DMS 273 treated with DMSO at 0.1 percent for 48 hours (cell line): ENCODE data around the gene CRYGD.
"Not testable (repeated sequence)": the region's sequence is repeated elsewhere in the genome, so short reads cannot be mapped to it uniquely, and the experiment has no call there.

Experiments
- DNase-seq: peaks from one replicate; lab custom pipeline; 2025; lab: John Stamatoyannopoulos, UW

Gene CRYGD

GRCh38 chr2:208129744-208130711 lies 5.7 kb upstream of the CRYGD start, which contains the start of gene CRYGC:
TSS of gene CRYGC (minus strand) at chr2:208129828. CDS start at chr2:208129792, 36 bp downstream.
- no peak for DNase-seq

GRCh38 chr2:208128136-208128535 lies 3.8 kb upstream of the CRYGD start:
- no peak for DNase-seq

GRCh38 chr2:208127090-208127489 lies 2.8 kb upstream of the CRYGD start:
- DNase-seq = no peak

GRCh38 chr2:208125251-208125650 lies 927 bp upstream of the CRYGD start:
- no peak for DNase-seq

GRCh38 chr2:208122248-208122647 lies 2.1 kb downstream of the CRYGD start:
- DNase-seq = no peak

GRCh38 chr2:208118918-208119317 lies 5.4 kb downstream of the CRYGD start:
- DNase-seq = no peak

GRCh38 chr2:208117390-208117789 lies 6.9 kb downstream of the CRYGD start:
- DNase-seq = not testable (repeated sequence)

- no peak for DNase-seq
Measured at GRCh38 chr2:208112969-208113368, 11.4 kb downstream of the CRYGD start.

GRCh38 chr2:208112273-208112745 lies 12.0 kb downstream of the CRYGD start:
- not testable (repeated sequence) for DNase-seq

- DNase-seq = no peak
Measured at GRCh38 chr2:208103616-208104015, 20.7 kb downstream of the CRYGD start.

GRCh38 chr2:208101716-208102631 lies 22.4 kb downstream of the CRYGD start:
- peak; percentile 20 for DNase-seq

- DNase-seq = no peak
Measured at GRCh38 chr2:208099682-208100470, 24.4 kb downstream of the CRYGD start.

- DNase-seq = not testable (repeated sequence)
Measured at GRCh38 chr2:208098701-208099100, 25.6 kb downstream of the CRYGD start.

GRCh38 chr2:208098267-208098666 lies 26.1 kb downstream of the CRYGD start:
- no peak for DNase-seq

- DNase-seq = no peak
Measured at GRCh38 chr2:208097801-208098200, 26.5 kb downstream of the CRYGD start.

- no peak for DNase-seq
Measured at GRCh38 chr2:208097313-208097712, 27.0 kb downstream of the CRYGD start.

GRCh38 chr2:208096080-208096479 lies 28.2 kb downstream of the CRYGD start:
- no peak for DNase-seq

GRCh38 chr2:208093128-208093527 lies 31.2 kb downstream of the CRYGD start:
- DNase-seq = peak; percentile 4

- DNase-seq = peak; percentile 4
Measured at GRCh38 chr2:208092093-208092832, 32.1 kb downstream of the CRYGD start.

GRCh38 chr2:208090420-208090819 lies 33.9 kb downstream of the CRYGD start:
- no peak for DNase-seq

GRCh38 chr2:208086029-208086428 lies 38.3 kb downstream of the CRYGD start:
- DNase-seq = no peak
